Measurements from ENCODE around the gene RSPO3.

GRCh38 chr6:127128066-127128465, 9.6 kb downstream of the RSPO3 start:
- TF ChIP-seq, protein P1, sequence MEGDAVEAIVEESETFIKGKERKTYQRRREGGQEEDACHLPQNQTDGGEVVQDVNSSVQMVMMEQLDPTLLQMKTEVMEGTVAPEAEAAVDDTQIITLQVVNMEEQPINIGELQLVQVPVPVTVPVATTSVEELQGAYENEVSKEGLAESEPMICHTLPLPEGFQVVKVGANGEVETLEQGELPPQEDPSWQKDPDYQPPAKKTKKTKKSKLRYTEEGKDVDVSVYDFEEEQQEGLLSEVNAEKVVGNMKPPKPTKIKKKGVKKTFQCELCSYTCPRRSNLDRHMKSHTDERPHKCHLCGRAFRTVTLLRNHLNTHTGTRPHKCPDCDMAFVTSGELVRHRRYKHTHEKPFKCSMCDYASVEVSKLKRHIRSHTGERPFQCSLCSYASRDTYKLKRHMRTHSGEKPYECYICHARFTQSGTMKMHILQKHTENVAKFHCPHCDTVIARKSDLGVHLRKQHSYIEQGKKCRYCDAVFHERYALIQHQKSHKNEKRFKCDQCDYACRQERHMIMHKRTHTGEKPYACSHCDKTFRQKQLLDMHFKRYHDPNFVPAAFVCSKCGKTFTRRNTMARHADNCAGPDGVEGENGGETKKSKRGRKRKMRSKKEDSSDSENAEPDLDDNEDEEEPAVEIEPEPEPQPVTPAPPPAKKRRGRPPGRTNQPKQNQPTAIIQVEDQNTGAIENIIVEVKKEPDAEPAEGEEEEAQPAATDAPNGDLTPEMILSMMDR (IDR thresholded peaks at IDR 0.05; ENCODE audit: insufficient read depth, low read depth, low read length): no peak
- no peak for TF ChIP-seq EZH2 (IDR thresholded peaks at IDR 0.05; ENCODE audit: insufficient read depth, low read length)
